ENCODE data around the gene PRKACG.
"Not testable (repeated sequence)": the region's sequence is repeated elsewhere in the genome, so short reads cannot be mapped to it uniquely, and the experiment has no call there.

The PRKACG gene

GRCh38 chr9:68997666-68998065 is 16.2 kb downstream of the PRKACG start:
- Histone ChIP-seq H3K27me3 (ENCODE audit: control insufficient read depth, insufficient read depth, low read length) (no peaks in the 10 kb centered on the region), H3K4me1 (ENCODE audit: control insufficient read depth, insufficient read depth, low read length) (no peaks in the 10 kb centered on the region), H3K9me3 (ENCODE audit: control insufficient read depth, low read length) (no peaks in the 10 kb centered on the region), H3K9ac (ENCODE audit: low read length) (no peak overlapping the region), H3K36me3 (ENCODE audit: control insufficient read depth, insufficient read depth, low read length) (no peaks in the 10 kb centered on the region), H3K4me3 (ENCODE audit: low read length) (no peak overlapping the region)

DNA sequence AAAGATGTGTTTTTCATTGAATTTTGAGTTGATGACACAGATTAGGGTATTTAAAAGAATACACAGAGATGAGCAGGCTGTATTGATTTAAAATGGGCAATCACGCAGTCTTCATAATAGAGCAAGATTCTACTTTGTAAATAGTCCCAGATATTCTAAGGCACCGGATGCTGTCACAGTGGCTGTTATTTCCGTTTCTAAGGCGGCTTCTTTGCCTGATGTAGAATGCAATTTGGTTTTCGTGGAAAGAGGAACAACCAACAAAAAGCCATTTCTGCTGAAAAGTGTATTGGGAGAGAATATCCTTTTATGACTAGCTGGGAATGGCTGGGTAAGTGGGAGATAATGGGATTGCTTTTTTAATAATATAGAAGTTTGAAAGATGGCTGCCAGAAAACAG is 17.5 kb downstream of the PRKACG start:
- Histone ChIP-seq H3K4me3 (ENCODE audit: low read length) (no peak overlapping the region), H3K4me1 (ENCODE audit: control insufficient read depth, insufficient read depth, low read length) (no peaks in the 10 kb centered on the region), H3K36me3 (ENCODE audit: control insufficient read depth, insufficient read depth, low read length) (peaks cover 2% of the 10 kb centered on the region), H3K9me3 (ENCODE audit: control insufficient read depth, low read length) (no peaks in the 10 kb centered on the region), H3K9ac (ENCODE audit: low read length) (no peak overlapping the region), H3K27me3 (ENCODE audit: control insufficient read depth, insufficient read depth, low read length) (no peaks in the 10 kb centered on the region)

DNA sequence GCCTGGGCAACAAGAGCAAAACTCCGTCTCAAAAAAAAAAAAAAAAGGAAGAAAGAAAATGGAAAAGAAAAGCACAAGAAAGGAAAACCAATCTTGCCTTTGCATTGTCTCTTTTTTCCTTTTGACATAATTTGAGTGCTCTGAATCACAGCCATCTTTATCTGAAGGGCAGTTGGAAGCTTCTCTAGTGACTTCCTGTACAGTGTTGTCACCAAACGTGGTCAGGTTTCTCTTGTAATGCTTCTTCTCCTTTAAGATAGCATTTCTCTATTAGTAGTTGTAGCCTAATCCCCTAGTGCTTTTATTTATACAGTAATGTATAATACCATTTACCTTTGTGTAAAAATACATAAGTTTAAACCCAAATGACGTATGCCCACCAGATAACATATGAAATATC is 18.1 kb downstream of the PRKACG start:
- Histone ChIP-seq H3K27me3 (ENCODE audit: control insufficient read depth, insufficient read depth, low read length) (no peaks in the 10 kb centered on the region), H3K36me3 (ENCODE audit: control insufficient read depth, insufficient read depth, low read length) (peaks cover 7% of the 10 kb centered on the region), H3K4me1 (ENCODE audit: control insufficient read depth, insufficient read depth, low read length) (no peaks in the 10 kb centered on the region), H3K4me3 (ENCODE audit: low read length) (no peak overlapping the region), H3K9me3 (ENCODE audit: control insufficient read depth, low read length) (no peaks in the 10 kb centered on the region), H3K9ac (ENCODE audit: low read length) (no peak overlapping the region)

- Histone ChIP-seq H3K27me3 (ENCODE audit: control insufficient read depth, insufficient read depth, low read length) (no peaks in the 10 kb centered on the region), H3K9me3 (ENCODE audit: control insufficient read depth, low read length) (no peaks in the 10 kb centered on the region), H3K9ac (ENCODE audit: low read length) (no peak overlapping the region), H3K4me1 (ENCODE audit: control insufficient read depth, insufficient read depth, low read length) (no peaks in the 10 kb centered on the region), H3K4me3 (ENCODE audit: low read length) (no peak overlapping the region), H3K36me3 (ENCODE audit: control insufficient read depth, insufficient read depth, low read length) (peaks cover 7% of the 10 kb centered on the region)
Measured at GRCh38 chr9:68991457-68991856, 22.5 kb downstream of the PRKACG start.

DNA sequence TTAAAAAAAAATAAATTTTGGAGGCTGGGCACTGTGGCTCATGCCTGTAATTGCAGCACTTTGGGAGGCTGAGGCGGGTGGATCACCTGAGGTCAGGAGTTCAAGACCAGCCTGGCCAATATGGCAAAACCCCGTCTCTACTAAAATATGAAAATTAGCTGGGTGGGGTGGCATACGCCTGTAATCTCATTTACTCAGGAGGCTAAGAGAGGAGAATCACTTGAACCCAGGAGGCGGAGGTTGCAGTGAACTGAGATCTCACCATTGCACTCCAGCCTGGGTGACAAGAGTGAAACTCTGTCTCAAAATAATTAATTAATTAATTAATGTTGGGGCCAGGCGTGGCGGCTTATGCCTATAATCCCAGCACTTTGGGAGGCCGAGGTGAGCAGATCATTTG is 27.0 kb downstream of the PRKACG start:
- H3K4me1 ChIP-seq (ENCODE audit: control insufficient read depth, insufficient read depth, low read length); H3K9me3 ChIP-seq (ENCODE audit: control insufficient read depth, low read length); H3K4me3 ChIP-seq (ENCODE audit: low read length); H3K36me3 ChIP-seq (ENCODE audit: control insufficient read depth, insufficient read depth, low read length); H3K9ac ChIP-seq (ENCODE audit: low read length); H3K27me3 ChIP-seq (ENCODE audit: control insufficient read depth, insufficient read depth, low read length): not testable (repeated sequence)

DNA sequence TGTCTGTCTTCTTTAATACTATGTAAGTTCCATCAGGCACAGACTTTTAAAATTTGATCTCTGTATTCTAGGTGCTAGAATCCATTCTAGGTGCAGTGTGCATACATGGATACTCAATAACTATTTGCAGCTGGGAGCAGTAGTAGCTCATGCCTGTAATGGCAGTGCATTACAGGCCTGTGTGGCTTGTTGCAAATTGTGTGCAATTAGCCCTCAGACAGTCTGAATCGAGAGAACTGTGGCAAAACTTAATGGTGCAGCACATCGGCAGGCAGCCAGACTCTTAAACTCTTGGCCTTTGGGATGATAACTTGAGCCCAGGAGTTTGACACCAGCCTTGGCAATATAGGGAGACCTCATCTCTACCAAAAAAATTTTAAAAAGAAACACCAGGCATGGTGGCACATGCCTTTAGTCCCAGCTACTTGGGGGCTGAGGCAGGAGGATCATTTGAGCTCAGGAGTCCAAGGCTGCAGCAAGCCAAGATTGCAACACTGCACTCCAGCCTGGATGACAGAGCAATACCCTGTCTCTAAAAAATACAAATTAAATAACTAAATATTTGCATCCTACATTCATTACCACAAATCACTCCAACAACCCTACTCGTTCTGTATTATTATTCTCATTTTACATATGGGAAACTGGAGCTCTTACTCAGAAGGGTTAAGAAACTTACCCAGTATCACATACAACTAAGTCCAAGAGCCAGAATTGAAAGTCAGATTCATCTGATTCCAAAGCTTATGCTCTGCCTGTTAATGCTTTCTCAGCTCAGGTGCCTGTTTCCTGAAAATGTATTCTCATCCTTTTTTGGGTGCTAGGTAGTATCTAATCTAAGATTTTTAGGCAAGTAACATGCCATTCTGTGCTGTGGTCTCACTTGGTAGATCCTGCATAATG is 30.1 kb downstream of the PRKACG start:
- Histone ChIP-seq H3K4me3 (ENCODE audit: low read length) (no peak overlapping the region), H3K9me3 (ENCODE audit: control insufficient read depth, low read length) (no peaks in the 10 kb centered on the region), H3K9ac (ENCODE audit: low read length) (no peak overlapping the region), H3K36me3 (ENCODE audit: control insufficient read depth, insufficient read depth, low read length) (no peaks in the 10 kb centered on the region), H3K4me1 (ENCODE audit: control insufficient read depth, insufficient read depth, low read length) (no peaks in the 10 kb centered on the region), H3K27me3 (ENCODE audit: control insufficient read depth, insufficient read depth, low read length) (no peaks in the 10 kb centered on the region)

- Histone ChIP-seq H3K4me3 (ENCODE audit: low read length) (no peak overlapping the region), H3K27me3 (ENCODE audit: control insufficient read depth, insufficient read depth, low read length) (no peaks in the 10 kb centered on the region), H3K36me3 (ENCODE audit: control insufficient read depth, insufficient read depth, low read length) (no peaks in the 10 kb centered on the region), H3K9me3 (ENCODE audit: control insufficient read depth, low read length) (no peaks in the 10 kb centered on the region), H3K9ac (ENCODE audit: low read length) (no peak overlapping the region), H3K4me1 (ENCODE audit: control insufficient read depth, insufficient read depth, low read length) (no peaks in the 10 kb centered on the region)
Measured at GRCh38 chr9:68983008-68983411, 30.9 kb downstream of the PRKACG start.

- Histone ChIP-seq H3K36me3 (ENCODE audit: control insufficient read depth, insufficient read depth, low read length) (no peaks in the 10 kb centered on the region), H3K9ac (ENCODE audit: low read length) (no peak overlapping the region), H3K4me3 (ENCODE audit: low read length) (no peak overlapping the region), H3K4me1 (ENCODE audit: control insufficient read depth, insufficient read depth, low read length) (no peaks in the 10 kb centered on the region), H3K9me3 (ENCODE audit: control insufficient read depth, low read length) (no peaks in the 10 kb centered on the region), H3K27me3 (ENCODE audit: control insufficient read depth, insufficient read depth, low read length) (no peaks in the 10 kb centered on the region)
Measured at GRCh38 chr9:68981789-68982188, 32.1 kb downstream of the PRKACG start.

DNA sequence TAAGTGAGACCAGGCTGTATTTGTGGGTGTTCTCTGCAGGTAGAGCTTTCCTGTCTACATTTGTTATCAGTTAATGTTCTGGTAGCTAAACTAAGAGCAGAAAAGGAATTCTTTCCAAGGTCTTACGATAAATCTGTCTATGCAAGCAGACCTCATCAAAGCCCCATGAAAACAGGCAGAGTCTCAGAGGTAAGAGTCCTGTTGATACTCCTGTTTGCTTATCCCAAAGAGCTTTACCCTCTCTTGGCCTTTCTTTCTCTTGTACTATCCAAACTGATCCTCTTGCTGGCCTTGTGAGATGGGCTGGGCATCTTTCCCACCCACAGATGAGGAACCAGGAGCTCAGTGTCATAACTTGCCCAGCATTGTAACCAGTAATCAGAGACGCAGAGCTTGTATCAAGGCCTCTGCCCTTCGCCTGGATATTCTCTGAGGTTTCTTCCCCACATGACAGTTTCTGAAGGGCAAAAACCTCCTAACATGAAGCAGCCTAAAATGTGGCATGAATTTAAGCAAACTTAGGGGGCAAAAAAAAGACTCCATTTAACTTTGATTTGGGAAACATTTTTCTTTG is 33.5 kb downstream of the PRKACG start:
- Histone ChIP-seq H3K9ac (ENCODE audit: low read length) (no peak overlapping the region), H3K9me3 (ENCODE audit: control insufficient read depth, low read length) (no peaks in the 10 kb centered on the region), H3K4me3 (ENCODE audit: low read length) (no peak overlapping the region), H3K27me3 (ENCODE audit: control insufficient read depth, insufficient read depth, low read length) (no peaks in the 10 kb centered on the region), H3K36me3 (ENCODE audit: control insufficient read depth, insufficient read depth, low read length) (no peaks in the 10 kb centered on the region), H3K4me1 (ENCODE audit: control insufficient read depth, insufficient read depth, low read length) (peaks cover 4% of the 10 kb centered on the region)

DNA sequence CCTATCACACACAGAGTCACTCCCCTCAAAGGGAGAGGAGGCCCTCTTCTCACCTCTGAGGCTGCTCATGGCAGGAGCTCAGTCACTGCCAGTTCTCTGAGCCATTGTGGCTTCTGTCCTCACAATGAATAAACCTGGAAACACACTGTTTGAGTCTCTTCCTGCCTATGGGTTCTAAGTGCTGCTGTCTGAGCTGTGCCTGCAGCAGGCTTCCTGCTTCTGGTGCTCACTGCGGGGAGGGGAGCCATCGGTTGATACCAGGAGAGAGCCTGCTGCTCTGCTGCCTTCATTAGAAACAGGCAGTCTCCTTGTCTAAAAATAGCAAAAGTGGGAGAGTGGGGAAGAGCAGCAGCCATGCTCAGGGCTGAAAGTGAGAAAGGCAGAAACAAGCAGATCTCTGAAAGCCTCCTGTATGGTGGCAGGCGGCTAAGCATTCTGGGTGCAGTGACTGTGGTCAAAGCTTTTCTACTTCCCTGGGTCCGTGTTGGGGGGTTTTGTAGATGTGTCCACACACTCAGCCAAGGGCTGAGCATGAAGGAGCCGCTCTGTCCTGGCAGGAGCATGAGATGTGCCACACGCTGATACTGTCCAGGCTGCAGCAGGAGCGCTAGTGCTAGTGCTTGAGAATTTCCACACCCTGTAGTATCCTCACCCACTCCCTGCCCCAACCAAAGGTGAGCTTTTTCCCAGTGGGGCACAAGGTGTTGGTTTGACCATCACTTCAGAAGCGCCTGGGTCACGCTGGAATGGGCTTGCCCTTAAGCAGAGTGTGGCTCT is 34.2 kb downstream of the PRKACG start:
- peaks cover 9% of the 10 kb centered on the region for H3K4me1 ChIP-seq (ENCODE audit: control insufficient read depth, insufficient read depth, low read length)
- no peak overlapping the region for H3K4me3 ChIP-seq (ENCODE audit: low read length)
- no peak overlapping the region for H3K9ac ChIP-seq (ENCODE audit: low read length)
- H3K9me3 ChIP-seq (ENCODE audit: control insufficient read depth, low read length), result no peaks in the 10 kb centered on the region
- no peaks in the 10 kb centered on the region for H3K27me3 ChIP-seq (ENCODE audit: control insufficient read depth, insufficient read depth, low read length)
- H3K36me3 ChIP-seq (ENCODE audit: control insufficient read depth, insufficient read depth, low read length), result no peaks in the 10 kb centered on the region

DNA sequence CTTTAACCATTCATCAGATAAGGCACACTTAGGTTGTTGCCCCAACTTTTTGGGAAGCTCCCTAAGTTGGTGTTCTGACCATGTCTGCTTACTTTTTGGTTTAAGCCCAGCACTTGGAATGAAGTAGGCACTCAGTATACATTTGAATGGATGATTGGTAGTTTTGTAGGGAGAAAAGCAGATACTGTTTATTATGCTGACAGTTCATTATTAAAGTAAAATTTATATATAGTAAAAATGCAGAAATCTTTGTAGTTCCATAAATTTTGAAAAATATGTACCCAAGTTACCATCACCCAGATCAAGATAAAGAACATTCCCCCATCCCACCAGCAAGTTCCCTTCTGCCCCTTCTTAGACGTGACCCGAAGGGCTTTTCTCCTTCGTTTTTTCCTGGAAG is 35.4 kb downstream of the PRKACG start:
- Histone ChIP-seq H3K4me3 (ENCODE audit: low read length) (no peak overlapping the region), H3K27me3 (ENCODE audit: control insufficient read depth, insufficient read depth, low read length) (no peaks in the 10 kb centered on the region), H3K36me3 (ENCODE audit: control insufficient read depth, insufficient read depth, low read length) (no peaks in the 10 kb centered on the region), H3K9ac (ENCODE audit: low read length) (no peak overlapping the region), H3K4me1 (ENCODE audit: control insufficient read depth, insufficient read depth, low read length) (peaks cover 9% of the 10 kb centered on the region), H3K9me3 (ENCODE audit: control insufficient read depth, low read length) (no peaks in the 10 kb centered on the region)

DNA sequence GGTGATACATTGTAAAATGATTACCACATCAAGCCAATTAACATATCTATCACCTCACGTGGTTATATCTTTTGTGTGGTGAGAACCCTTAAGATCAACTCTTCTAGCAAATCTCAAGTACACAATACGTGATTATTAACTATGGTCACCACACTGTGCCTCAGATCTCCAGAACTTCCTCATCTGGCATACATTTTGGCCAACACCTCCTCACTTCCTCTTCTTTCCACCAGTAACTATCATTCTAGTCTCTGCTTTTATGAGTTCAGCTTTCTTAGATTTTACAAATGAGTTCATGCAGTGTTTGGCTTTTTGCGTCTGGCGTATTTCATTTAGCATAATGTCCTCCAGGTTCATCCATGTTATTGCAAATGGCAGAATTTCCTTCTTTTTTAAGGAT is 35.8 kb downstream of the PRKACG start:
- Histone ChIP-seq H3K9ac (ENCODE audit: low read length) (no peak overlapping the region), H3K4me3 (ENCODE audit: low read length) (no peak overlapping the region), H3K9me3 (ENCODE audit: control insufficient read depth, low read length) (no peaks in the 10 kb centered on the region), H3K36me3 (ENCODE audit: control insufficient read depth, insufficient read depth, low read length) (no peaks in the 10 kb centered on the region), H3K27me3 (ENCODE audit: control insufficient read depth, insufficient read depth, low read length) (no peaks in the 10 kb centered on the region), H3K4me1 (ENCODE audit: control insufficient read depth, insufficient read depth, low read length) (peaks cover 9% of the 10 kb centered on the region)

All from mucosa of stomach (tissue), 1 donor.